ENCODE data around the gene PCDHGA5. TPM values are rescaled to one million over a fixed set of nuclear protein-coding genes. Genes with fewer than 3 reads are reported as not detected.
"Not testable (repeated sequence)": the region's sequence is repeated elsewhere in the genome, so short reads cannot be mapped to it uniquely, and the experiment has no call there.

The PCDHGA5 gene
- polyA plus RNA-seq, 2 donors = 0.14 to 0.28 TPM

DNA sequence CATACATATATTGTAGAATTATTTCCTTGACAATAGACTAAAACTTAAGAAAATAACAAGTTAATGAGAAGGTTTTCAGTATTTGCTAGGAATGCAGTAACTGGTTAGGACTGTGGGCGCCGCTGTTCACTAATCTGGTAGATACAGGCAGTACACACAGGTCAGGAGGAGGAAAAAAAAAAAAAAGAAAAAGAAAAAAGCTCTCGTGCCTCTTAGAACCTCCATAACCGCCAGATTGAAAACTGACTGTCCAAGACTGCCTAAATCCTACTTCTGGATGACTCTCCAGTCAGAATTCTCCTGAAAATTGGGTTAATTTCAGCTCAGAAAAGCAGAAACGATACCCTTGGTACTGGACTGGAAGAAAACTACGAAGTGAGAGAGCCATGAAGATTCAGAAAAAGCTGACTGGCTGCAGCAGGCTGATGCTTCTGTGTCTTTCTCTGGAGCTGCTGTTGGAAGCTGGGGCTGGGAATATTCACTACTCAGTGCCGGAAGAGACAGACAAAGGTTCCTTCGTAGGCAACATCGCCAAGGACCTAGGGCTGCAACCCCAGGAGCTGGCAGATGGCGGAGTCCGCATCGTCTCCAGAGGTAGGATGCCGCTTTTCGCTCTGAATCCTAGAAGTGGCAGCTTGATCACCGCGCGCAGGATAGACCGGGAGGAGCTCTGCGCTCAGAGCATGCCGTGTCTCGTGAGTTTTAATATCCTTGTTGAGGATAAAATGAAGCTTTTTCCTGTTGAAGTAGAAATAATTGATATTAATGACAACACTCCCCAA lies 33.5 kb upstream of the PCDHGA5 start, which contains the start of gene PCDHGA1:
Gene PCDHGA1 (plus strand): TSS at position 216 of the 782 bp plus-strand sequence.
- H3K9me3 ChIP-seq (ENCODE audit: control insufficient read depth in 2 of 2, insufficient read depth in 1 of 2, low read depth in 1 of 2, low read length in 1 of 2) = peaks cover 15 to 36% of the 10 kb centered on the region in 2 donors
- peaks cover 0 to 4% of the 10 kb centered on the region in 2 donors for H3K27me3 ChIP-seq (ENCODE audit: control insufficient read depth in 1 of 2, insufficient read depth in 2 of 2, low read length in 2 of 2)
- H3K4me3 ChIP-seq (ENCODE audit: low read depth in 1 of 2, low read length in 2 of 2) = peak within 1 kb of the TSS in 1 of 2 donors; percentile 18
- no peaks in the 10 kb centered on the region for H3K4me1 ChIP-seq (ENCODE audit: control insufficient read depth in 2 of 2, insufficient read depth in 2 of 2, low read length in 1 of 2)
- H3K36me3 ChIP-seq (ENCODE audit: control insufficient read depth in 2 of 2, insufficient read depth in 2 of 2, low read length in 1 of 2) = no peaks in the 10 kb centered on the region
- H3K27ac ChIP-seq (ENCODE audit: low read depth in 2 of 2, low read length in 1 of 2) = no peak within 1 kb of the TSS
- 22 to 23% methylated on average over 21 of the region's 21 CpGs for WGBS, 2 donors

DNA sequence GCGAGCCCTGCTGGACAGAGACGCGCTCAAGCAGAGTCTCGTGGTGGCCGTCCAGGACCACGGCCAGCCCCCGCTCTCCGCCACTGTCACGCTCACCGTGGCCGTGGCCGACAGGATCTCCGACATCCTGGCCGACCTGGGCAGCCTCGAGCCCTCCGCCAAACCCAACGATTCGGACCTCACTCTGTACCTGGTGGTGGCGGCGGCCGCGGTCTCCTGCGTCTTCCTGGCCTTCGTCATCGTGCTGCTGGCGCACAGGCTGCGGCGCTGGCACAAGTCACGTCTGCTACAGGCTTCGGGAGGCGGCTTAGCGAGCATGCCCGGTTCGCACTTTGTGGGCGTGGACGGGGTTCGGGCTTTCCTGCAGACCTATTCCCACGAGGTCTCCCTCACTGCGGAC lies 31.4 kb upstream of the PCDHGA5 start:
- H3K4me1 ChIP-seq (ENCODE audit: control insufficient read depth in 2 of 2, insufficient read depth in 2 of 2, low read length in 1 of 2); H3K27ac ChIP-seq (ENCODE audit: low read depth in 2 of 2, low read length in 1 of 2); H3K27me3 ChIP-seq (ENCODE audit: control insufficient read depth in 1 of 2, insufficient read depth in 2 of 2, low read length in 2 of 2); H3K36me3 ChIP-seq (ENCODE audit: control insufficient read depth in 2 of 2, insufficient read depth in 2 of 2, low read length in 1 of 2); H3K4me3 ChIP-seq (ENCODE audit: low read depth in 1 of 2, low read length in 2 of 2): not testable (repeated sequence)
- H3K9me3 ChIP-seq (ENCODE audit: control insufficient read depth in 2 of 2, insufficient read depth in 1 of 2, low read depth in 1 of 2, low read length in 1 of 2) = peaks cover 15 to 30% of the 10 kb centered on the region in 2 donors
- WGBS, 2 donors = 44 to 53% methylated on average over 33 to 39 of the region's 39 CpGs

DNA sequence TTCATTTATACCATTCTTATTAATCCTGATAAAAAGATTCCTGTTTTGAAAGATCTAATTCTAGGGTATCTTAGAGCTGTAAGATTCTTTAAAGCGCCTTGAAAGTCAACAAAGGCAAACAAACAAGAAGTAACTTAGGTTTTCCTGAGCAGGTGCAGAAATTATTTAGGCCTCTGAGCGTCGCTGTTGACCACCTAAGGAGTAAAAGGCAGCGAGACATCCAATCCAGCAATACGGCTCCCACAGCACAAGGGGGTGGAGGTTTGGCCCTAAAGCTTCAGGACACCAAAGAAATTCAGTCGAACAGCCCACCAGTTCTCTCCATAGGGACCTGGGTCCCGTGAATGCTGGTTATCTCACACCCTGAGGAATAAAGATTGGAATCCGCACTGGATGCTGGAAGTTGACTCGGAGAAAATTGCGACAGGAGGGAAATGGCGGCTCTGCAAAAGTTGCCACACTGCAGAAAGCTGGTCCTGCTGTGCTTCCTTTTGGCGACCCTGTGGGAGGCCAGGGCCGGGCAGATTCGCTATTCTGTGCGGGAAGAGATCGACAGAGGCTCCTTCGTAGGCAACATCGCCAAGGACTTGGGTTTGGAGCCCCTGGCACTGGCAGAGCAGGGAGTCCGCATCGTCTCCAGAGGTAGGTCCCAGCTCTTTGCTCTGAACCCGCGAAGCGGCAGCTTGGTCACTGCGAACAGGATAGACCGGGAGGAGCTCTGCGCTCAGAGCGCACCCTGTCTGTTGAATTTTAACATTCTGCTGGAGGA lies 25.2 kb upstream of the PCDHGA5 start, which contains the start of gene PCDHGA2:
Gene PCDHGA2 (plus strand): TSS at position 223 of the 769 bp plus-strand sequence.
- Histone ChIP-seq H3K27ac (ENCODE audit: low read depth in 2 of 2, low read length in 1 of 2) (no peak within 1 kb of the TSS), H3K4me1 (ENCODE audit: control insufficient read depth in 2 of 2, insufficient read depth in 2 of 2, low read length in 1 of 2) (no peaks in the 10 kb centered on the region), H3K4me3 (ENCODE audit: low read depth in 1 of 2, low read length in 2 of 2) (peak within 1 kb of the TSS; percentile 14 to 20), H3K27me3 (ENCODE audit: control insufficient read depth in 1 of 2, insufficient read depth in 2 of 2, low read length in 2 of 2) (peaks cover 0 to 11% of the 10 kb centered on the region in 2 donors), H3K36me3 (ENCODE audit: control insufficient read depth in 2 of 2, insufficient read depth in 2 of 2, low read length in 1 of 2) (no peaks in the 10 kb centered on the region), H3K9me3 (ENCODE audit: control insufficient read depth in 2 of 2, insufficient read depth in 1 of 2, low read depth in 1 of 2, low read length in 1 of 2) (peaks cover 15 to 29% of the 10 kb centered on the region in 2 donors)
- 15 to 17% methylated on average over 27 of the region's 27 CpGs for WGBS, 2 donors

DNA sequence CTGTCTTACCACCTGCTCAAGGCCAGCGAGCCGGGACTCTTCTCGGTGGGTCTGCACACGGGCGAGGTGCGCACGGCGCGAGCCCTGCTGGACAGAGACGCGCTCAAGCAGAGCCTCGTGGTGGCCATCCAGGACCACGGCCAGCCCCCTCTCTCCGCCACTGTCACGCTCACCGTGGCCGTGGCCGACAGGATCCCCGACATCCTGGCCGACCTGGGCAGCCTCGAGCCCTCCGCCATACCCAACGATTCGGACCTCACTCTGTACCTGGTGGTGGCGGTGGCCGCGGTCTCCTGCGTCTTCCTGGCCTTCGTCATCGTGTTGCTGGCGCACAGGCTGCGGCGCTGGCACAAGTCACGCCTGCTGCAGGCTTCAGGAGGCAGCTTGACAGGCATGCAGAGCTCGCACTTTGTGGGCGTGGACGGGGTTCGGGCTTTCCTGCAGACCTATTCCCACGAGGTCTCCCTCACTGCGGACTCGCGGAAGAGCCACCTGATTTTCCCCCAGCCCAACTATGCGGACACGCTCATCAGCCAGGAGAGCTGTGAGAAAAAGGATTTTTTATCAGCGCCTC lies 23.1 kb upstream of the PCDHGA5 start:
- 60 to 63% methylated on average over 38 to 45 of the region's 45 CpGs for WGBS, 2 donors
- H3K4me3 ChIP-seq (ENCODE audit: low read depth in 1 of 2, low read length in 2 of 2); H3K27ac ChIP-seq (ENCODE audit: low read depth in 2 of 2, low read length in 1 of 2); H3K36me3 ChIP-seq (ENCODE audit: control insufficient read depth in 2 of 2, insufficient read depth in 2 of 2, low read length in 1 of 2); H3K4me1 ChIP-seq (ENCODE audit: control insufficient read depth in 2 of 2, insufficient read depth in 2 of 2, low read length in 1 of 2): not testable (repeated sequence)
- Histone ChIP-seq H3K27me3 (ENCODE audit: control insufficient read depth in 1 of 2, insufficient read depth in 2 of 2, low read length in 2 of 2) (peaks cover 0 to 13% of the 10 kb centered on the region in 2 donors), H3K9me3 (ENCODE audit: control insufficient read depth in 2 of 2, insufficient read depth in 1 of 2, low read depth in 1 of 2, low read length in 1 of 2) (peaks cover 22 to 41% of the 10 kb centered on the region in 2 donors)

DNA sequence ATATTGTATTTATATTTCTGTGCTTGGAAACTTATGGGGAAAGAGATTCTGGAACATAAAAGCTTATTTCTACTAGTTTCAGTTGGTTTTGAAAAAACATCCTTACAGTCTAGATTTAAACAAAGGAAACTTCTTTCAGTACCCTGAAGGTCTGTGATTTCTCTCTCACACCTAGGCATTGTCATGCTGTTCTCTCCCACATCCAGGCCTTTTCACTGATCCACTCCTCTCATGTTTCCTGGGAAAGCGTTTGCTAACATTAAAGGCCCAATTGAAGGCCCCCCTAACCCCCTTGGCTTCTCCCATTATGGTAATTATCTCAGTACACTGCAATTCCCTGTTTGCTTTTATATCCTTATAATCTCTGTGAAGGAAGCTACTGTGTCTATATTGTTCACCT lies 21.2 kb upstream of the PCDHGA5 start:
- peaks cover 0 to 13% of the 10 kb centered on the region in 2 donors for H3K27me3 ChIP-seq (ENCODE audit: control insufficient read depth in 1 of 2, insufficient read depth in 2 of 2, low read length in 2 of 2)
- H3K36me3 ChIP-seq (ENCODE audit: control insufficient read depth in 2 of 2, insufficient read depth in 2 of 2, low read length in 1 of 2) = no peaks in the 10 kb centered on the region
- no peak overlapping the region for H3K27ac ChIP-seq (ENCODE audit: low read depth in 2 of 2, low read length in 1 of 2)
- peaks cover 22 to 46% of the 10 kb centered on the region in 2 donors for H3K9me3 ChIP-seq (ENCODE audit: control insufficient read depth in 2 of 2, insufficient read depth in 1 of 2, low read depth in 1 of 2, low read length in 1 of 2)
- no peak overlapping the region for H3K4me3 ChIP-seq (ENCODE audit: low read depth in 1 of 2, low read length in 2 of 2)
- WGBS, 2 donors = 11 to 15% methylated on average over 1 of the region's 1 CpG
- no peaks in the 10 kb centered on the region for H3K4me1 ChIP-seq (ENCODE audit: control insufficient read depth in 2 of 2, insufficient read depth in 2 of 2, low read length in 1 of 2)

DNA sequence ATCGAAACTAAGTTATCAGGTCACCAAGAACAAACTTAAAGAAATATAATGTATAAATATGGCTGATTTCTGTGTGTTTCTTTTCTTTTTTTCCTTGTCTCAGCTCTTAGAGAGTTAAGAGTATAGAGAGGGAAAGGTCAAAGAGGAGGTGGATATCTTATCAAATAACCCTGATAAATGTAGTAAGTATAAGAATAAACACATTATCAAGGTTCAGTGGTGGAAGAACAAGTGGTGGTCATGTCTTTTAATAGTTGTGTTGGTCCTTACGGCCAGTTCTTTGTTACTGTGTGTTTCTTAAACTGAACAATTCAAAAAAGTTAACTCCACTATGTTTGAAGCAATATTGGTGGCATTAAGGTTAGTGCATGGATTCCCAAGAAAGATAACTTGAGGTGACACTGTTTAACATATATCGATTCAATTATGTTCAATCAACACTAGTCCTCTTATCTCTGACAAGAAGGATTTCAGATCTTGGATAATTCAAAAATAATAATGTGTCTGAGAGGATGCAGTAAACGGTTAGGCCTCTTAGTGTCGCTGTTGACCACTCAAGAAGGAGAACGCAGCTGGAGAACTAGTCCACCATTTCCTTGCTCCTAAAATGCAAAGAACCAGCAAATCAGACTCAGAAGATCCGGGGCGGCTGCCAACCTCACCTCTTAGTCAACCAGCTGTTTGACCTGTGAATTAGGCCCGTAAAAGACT lies 20.6 kb upstream of the PCDHGA5 start, which contains the start of gene PCDHGA3:
Gene PCDHGA3 (plus strand): TSS at position 588 of the 711 bp plus-strand sequence. CDS start 205 bp downstream, outside the sequence.
- Histone ChIP-seq H3K27me3 (ENCODE audit: control insufficient read depth in 1 of 2, insufficient read depth in 2 of 2, low read length in 2 of 2) (peaks cover 0 to 13% of the 10 kb centered on the region in 2 donors), H3K27ac (ENCODE audit: low read depth in 2 of 2, low read length in 1 of 2) (no peak within 1 kb of the TSS), H3K4me3 (ENCODE audit: low read depth in 1 of 2, low read length in 2 of 2) (peak within 1 kb of the TSS in 1 of 2 donors; percentile 30), H3K4me1 (ENCODE audit: control insufficient read depth in 2 of 2, insufficient read depth in 2 of 2, low read length in 1 of 2) (no peaks in the 10 kb centered on the region), H3K9me3 (ENCODE audit: control insufficient read depth in 2 of 2, insufficient read depth in 1 of 2, low read depth in 1 of 2, low read length in 1 of 2) (peaks cover 22 to 46% of the 10 kb centered on the region in 2 donors), H3K36me3 (ENCODE audit: control insufficient read depth in 2 of 2, insufficient read depth in 2 of 2, low read length in 1 of 2) (no peaks in the 10 kb centered on the region)
- WGBS, 2 donors = 25 to 26% methylated on average over 9 of the region's 9 CpGs

DNA sequence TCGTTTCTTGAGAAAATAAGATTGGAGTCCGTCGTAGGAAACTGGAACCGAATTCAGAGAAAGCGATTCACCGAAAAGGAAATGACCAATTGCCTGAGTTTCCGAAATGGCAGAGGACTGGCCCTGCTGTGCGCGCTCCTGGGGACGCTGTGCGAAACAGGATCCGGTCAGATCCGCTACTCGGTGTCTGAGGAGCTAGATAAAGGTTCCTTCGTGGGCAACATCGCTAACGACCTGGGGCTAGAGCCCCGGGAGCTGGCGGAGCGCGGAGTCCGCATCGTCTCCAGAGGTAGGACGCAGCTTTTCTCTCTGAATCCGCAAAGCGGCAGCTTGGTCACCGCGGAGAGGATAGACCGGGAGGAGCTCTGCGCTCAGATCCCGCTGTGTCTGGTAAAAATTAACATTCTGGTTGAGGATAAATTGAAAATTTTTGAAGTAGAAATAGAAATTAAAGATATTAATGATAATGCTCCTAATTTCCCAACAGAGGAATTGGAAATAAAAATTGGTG lies 20.0 kb upstream of the PCDHGA5 start:
- H3K36me3 ChIP-seq (ENCODE audit: control insufficient read depth in 2 of 2, insufficient read depth in 2 of 2, low read length in 1 of 2) = no peaks in the 10 kb centered on the region
- H3K4me1 ChIP-seq (ENCODE audit: control insufficient read depth in 2 of 2, insufficient read depth in 2 of 2, low read length in 1 of 2) = no peaks in the 10 kb centered on the region
- WGBS, 2 donors = 32 to 34% methylated on average over 31 of the region's 31 CpGs
- peak overlapping the region in 1 of 2 donors; percentile 30 for H3K4me3 ChIP-seq (ENCODE audit: low read depth in 1 of 2, low read length in 2 of 2)
- H3K9me3 ChIP-seq (ENCODE audit: control insufficient read depth in 2 of 2, insufficient read depth in 1 of 2, low read depth in 1 of 2, low read length in 1 of 2) = peaks cover 16 to 41% of the 10 kb centered on the region in 2 donors
- H3K27ac ChIP-seq (ENCODE audit: low read depth in 2 of 2, low read length in 1 of 2) = no peak overlapping the region
- peaks cover 0 to 9% of the 10 kb centered on the region in 2 donors for H3K27me3 ChIP-seq (ENCODE audit: control insufficient read depth in 1 of 2, insufficient read depth in 2 of 2, low read length in 2 of 2)

DNA sequence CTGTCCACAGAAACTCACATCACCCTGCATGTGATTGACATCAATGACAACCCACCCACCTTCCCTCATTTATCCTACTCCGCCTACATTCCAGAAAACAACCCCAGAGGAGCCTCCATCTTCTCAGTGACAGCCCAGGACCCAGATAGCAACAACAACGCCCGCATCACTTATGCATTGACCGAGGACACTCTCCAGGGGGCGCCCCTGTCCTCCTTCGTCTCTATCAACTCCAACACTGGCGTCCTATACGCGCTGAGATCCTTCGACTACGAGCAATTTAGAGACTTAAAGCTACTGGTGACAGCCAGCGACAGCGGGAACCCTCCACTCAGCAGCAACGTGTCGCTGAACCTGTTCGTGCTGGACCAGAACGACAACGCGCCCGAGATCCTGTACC lies 18.6 kb upstream of the PCDHGA5 start:
- H3K27me3 ChIP-seq (ENCODE audit: control insufficient read depth in 1 of 2, insufficient read depth in 2 of 2, low read length in 2 of 2) = peaks cover 0 to 4% of the 10 kb centered on the region in 2 donors
- 37% methylated on average over 20 of the region's 20 CpGs for WGBS, 2 donors
- H3K9me3 ChIP-seq (ENCODE audit: control insufficient read depth in 2 of 2, insufficient read depth in 1 of 2, low read depth in 1 of 2, low read length in 1 of 2) = peaks cover 20 to 33% of the 10 kb centered on the region in 2 donors
- H3K36me3 ChIP-seq (ENCODE audit: control insufficient read depth in 2 of 2, insufficient read depth in 2 of 2, low read length in 1 of 2) = no peaks in the 10 kb centered on the region
- no peak overlapping the region for H3K27ac ChIP-seq (ENCODE audit: low read depth in 2 of 2, low read length in 1 of 2)
- no peak overlapping the region for H3K4me3 ChIP-seq (ENCODE audit: low read depth in 1 of 2, low read length in 2 of 2)
- H3K4me1 ChIP-seq (ENCODE audit: control insufficient read depth in 2 of 2, insufficient read depth in 2 of 2, low read length in 1 of 2) = no peaks in the 10 kb centered on the region

DNA sequence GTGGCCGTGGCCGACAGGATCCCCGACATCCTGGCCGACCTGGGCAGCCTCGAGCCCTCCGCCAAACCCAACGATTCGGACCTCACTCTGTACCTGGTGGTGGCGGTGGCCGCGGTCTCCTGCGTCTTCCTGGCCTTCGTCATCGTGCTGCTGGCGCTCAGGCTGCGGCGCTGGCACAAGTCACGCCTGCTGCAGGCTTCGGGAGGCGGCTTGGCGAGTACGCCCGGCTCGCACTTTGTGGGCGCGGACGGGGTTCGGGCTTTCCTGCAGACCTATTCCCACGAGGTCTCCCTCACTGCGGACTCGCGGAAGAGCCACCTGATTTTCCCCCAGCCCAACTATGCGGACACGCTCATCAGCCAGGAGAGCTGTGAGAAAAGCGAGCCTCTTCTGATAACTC lies 17.9 kb upstream of the PCDHGA5 start:
- peaks cover 20 to 32% of the 10 kb centered on the region in 2 donors for H3K9me3 ChIP-seq (ENCODE audit: control insufficient read depth in 2 of 2, insufficient read depth in 1 of 2, low read depth in 1 of 2, low read length in 1 of 2)
- WGBS, 2 donors = 45 to 49% methylated on average over 20 to 27 of the region's 35 CpGs
- H3K27me3 ChIP-seq (ENCODE audit: control insufficient read depth in 1 of 2, insufficient read depth in 2 of 2, low read length in 2 of 2) = not testable (repeated sequence)

More for the DNA sequence above, 17.9 kb upstream of the PCDHGA5 start:
- not testable (repeated sequence) for H3K4me3 ChIP-seq (ENCODE audit: low read depth in 1 of 2, low read length in 2 of 2); H3K27ac ChIP-seq (ENCODE audit: low read depth in 2 of 2, low read length in 1 of 2); H3K36me3 ChIP-seq (ENCODE audit: control insufficient read depth in 2 of 2, insufficient read depth in 2 of 2, low read length in 1 of 2); H3K4me1 ChIP-seq (ENCODE audit: control insufficient read depth in 2 of 2, insufficient read depth in 2 of 2, low read length in 1 of 2)
